Measurements from ENCODE around the gene DCDC2C.

DCDC2C gene

GRCh38 chr2:3701071-3701470 lies 2.3 kb upstream of the DCDC2C start:
- no peak overlapping the region for H3K4me3 ChIP-seq (ENCODE audit: low read depth in 1 of 2, low read length in 2 of 2)
- no peak overlapping the region for H3K27ac ChIP-seq (ENCODE audit: low read length)
- no peaks in the 10 kb centered on the region for H3K36me3 ChIP-seq (ENCODE audit: control insufficient read depth in 1 of 2, insufficient read depth in 2 of 2, low read length in 2 of 2)
- peaks cover 0 to 7% of the 10 kb centered on the region in 2 donors for H3K4me1 ChIP-seq (ENCODE audit: control insufficient read depth in 1 of 2, insufficient read depth in 2 of 2, low read length in 2 of 2)
- H3K9me3 ChIP-seq (ENCODE audit: control insufficient read depth in 1 of 2, low read length in 2 of 2), result no peaks in the 10 kb centered on the region
- H3K27me3 ChIP-seq (ENCODE audit: low read depth, low read length), result no peaks in the 10 kb centered on the region

DNA sequence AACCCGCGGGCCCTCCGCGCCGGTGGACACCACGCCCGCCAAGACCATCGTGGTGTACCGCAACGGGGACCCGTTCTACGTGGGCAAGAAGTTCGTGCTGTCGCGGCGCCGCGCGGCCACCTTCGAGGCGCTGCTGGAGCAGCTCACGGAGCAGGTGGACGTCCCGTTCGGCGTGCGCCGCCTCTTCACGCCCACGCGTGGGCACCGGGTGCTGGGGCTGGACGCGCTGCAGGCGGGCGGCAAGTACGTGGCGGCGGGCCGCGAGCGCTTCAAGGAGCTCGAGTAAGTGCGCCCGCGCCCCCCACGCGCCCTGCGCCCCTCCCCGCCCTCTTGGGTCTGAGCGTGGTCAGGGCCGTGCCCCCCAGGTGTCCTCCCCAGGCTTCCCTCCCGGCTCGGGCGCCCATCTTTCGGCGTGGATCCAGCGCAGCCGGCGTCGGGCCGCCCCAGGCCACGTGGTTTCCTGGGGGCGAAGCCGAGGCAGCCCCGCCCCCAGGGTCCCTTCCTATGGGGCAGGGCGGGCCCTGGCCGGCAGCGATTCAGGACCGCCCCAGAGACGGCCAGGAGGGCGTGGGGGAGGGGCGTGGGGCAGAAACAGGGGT lies 481 bp downstream of the DCDC2C start:
- peaks cover 0 to 7% of the 10 kb centered on the region in 2 donors for H3K4me1 ChIP-seq (ENCODE audit: control insufficient read depth in 1 of 2, insufficient read depth in 2 of 2, low read length in 2 of 2)
- H3K4me3 ChIP-seq (ENCODE audit: low read depth in 1 of 2, low read length in 2 of 2), result peak overlapping the region in 1 of 2 donors; percentile 49
- H3K9me3 ChIP-seq (ENCODE audit: control insufficient read depth in 1 of 2, low read length in 2 of 2), result no peaks in the 10 kb centered on the region
- H3K27me3 ChIP-seq (ENCODE audit: low read depth, low read length), result no peaks in the 10 kb centered on the region
- no peaks in the 10 kb centered on the region for H3K36me3 ChIP-seq (ENCODE audit: control insufficient read depth in 1 of 2, insufficient read depth in 2 of 2, low read length in 2 of 2)
- H3K27ac ChIP-seq (ENCODE audit: low read length), result no peak overlapping the region

GRCh38 chr2:3704692-3705091 lies 1.3 kb downstream of the DCDC2C start:
- Histone ChIP-seq H3K36me3 (ENCODE audit: control insufficient read depth in 1 of 2, insufficient read depth in 2 of 2, low read length in 2 of 2) (no peaks in the 10 kb centered on the region), H3K9me3 (ENCODE audit: control insufficient read depth in 1 of 2, low read length in 2 of 2) (no peaks in the 10 kb centered on the region), H3K27ac (ENCODE audit: low read length) (no peak overlapping the region), H3K27me3 (ENCODE audit: low read depth, low read length) (no peaks in the 10 kb centered on the region), H3K4me1 (ENCODE audit: control insufficient read depth in 1 of 2, insufficient read depth in 2 of 2, low read length in 2 of 2) (peaks cover 0 to 7% of the 10 kb centered on the region in 2 donors), H3K4me3 (ENCODE audit: low read depth in 1 of 2, low read length in 2 of 2) (no peak overlapping the region)

- no peaks in the 10 kb centered on the region for H3K36me3 ChIP-seq (ENCODE audit: control insufficient read depth in 1 of 2, insufficient read depth in 2 of 2, low read length in 2 of 2)
- peaks cover 0 to 7% of the 10 kb centered on the region in 2 donors for H3K4me1 ChIP-seq (ENCODE audit: control insufficient read depth in 1 of 2, insufficient read depth in 2 of 2, low read length in 2 of 2)
- H3K27ac ChIP-seq (ENCODE audit: low read length), result no peak overlapping the region
- no peaks in the 10 kb centered on the region for H3K27me3 ChIP-seq (ENCODE audit: low read depth, low read length)
- no peak overlapping the region for H3K4me3 ChIP-seq (ENCODE audit: low read depth in 1 of 2, low read length in 2 of 2)
- no peaks in the 10 kb centered on the region for H3K9me3 ChIP-seq (ENCODE audit: control insufficient read depth in 1 of 2, low read length in 2 of 2)
Measured at GRCh38 chr2:3705782-3706181, 2.4 kb downstream of the DCDC2C start.

DNA sequence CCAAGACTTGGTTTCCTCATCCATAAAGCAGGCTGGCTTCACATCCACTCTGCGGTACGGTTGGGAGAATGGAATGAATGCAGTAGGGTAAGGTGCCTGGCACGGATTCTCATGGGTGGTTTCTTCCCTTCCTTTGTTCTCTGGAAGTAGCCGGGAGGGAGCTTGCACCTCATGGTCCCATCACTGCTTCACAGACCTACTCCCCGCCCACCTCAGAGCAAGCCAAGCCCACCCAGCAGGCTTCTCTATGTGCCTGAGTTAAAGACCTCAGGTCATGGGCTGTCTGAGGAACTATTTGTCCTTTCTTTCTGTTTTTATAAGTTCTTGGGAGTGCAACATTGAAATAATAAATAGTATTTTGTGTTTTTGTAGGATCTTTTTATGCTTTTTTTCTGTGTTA lies 3.5 kb downstream of the DCDC2C start:
- Histone ChIP-seq H3K4me1 (ENCODE audit: control insufficient read depth in 1 of 2, insufficient read depth in 2 of 2, low read length in 2 of 2) (peaks cover 0 to 7% of the 10 kb centered on the region in 2 donors), H3K4me3 (ENCODE audit: low read depth in 1 of 2, low read length in 2 of 2) (no peak overlapping the region), H3K27ac (ENCODE audit: low read length) (no peak overlapping the region), H3K9me3 (ENCODE audit: control insufficient read depth in 1 of 2, low read length in 2 of 2) (no peaks in the 10 kb centered on the region), H3K27me3 (ENCODE audit: low read depth, low read length) (no peaks in the 10 kb centered on the region), H3K36me3 (ENCODE audit: control insufficient read depth in 1 of 2, insufficient read depth in 2 of 2, low read length in 2 of 2) (no peaks in the 10 kb centered on the region)

DNA sequence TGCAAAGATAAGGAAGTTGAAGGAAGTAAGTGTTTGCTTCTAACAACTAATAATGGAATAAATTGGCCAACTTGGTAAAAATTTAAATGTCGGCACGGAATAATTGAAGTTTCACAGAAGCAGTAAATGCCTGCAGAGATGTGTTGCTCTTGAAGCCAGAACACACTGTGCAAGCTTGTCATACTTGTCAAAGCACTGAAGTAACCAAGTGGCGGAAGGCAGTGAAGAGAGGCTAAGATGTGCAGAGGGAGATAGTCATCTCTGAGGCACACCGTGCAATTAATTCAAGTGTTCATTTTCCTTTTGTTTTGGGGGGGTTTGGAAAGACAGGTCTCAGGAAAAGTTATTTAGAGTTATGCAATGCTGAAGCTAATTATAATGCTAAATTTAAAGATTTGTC lies 5.2 kb downstream of the DCDC2C start:
- H3K27ac ChIP-seq (ENCODE audit: low read length), result no peak overlapping the region
- H3K27me3 ChIP-seq (ENCODE audit: low read depth, low read length), result no peaks in the 10 kb centered on the region
- no peaks in the 10 kb centered on the region for H3K9me3 ChIP-seq (ENCODE audit: control insufficient read depth in 1 of 2, low read length in 2 of 2)
- peaks cover 0 to 5% of the 10 kb centered on the region in 2 donors for H3K4me1 ChIP-seq (ENCODE audit: control insufficient read depth in 1 of 2, insufficient read depth in 2 of 2, low read length in 2 of 2)
- no peaks in the 10 kb centered on the region for H3K36me3 ChIP-seq (ENCODE audit: control insufficient read depth in 1 of 2, insufficient read depth in 2 of 2, low read length in 2 of 2)
- no peak overlapping the region for H3K4me3 ChIP-seq (ENCODE audit: low read depth in 1 of 2, low read length in 2 of 2)

GRCh38 chr2:3709225-3709624 lies 5.8 kb downstream of the DCDC2C start:
- H3K4me3 ChIP-seq (ENCODE audit: low read depth in 1 of 2, low read length in 2 of 2), result no peak overlapping the region
- H3K27ac ChIP-seq (ENCODE audit: low read length), result no peak overlapping the region
- no peaks in the 10 kb centered on the region for H3K36me3 ChIP-seq (ENCODE audit: control insufficient read depth in 1 of 2, insufficient read depth in 2 of 2, low read length in 2 of 2)

GRCh38 chr2:3712424-3712823 lies 9.0 kb downstream of the DCDC2C start:
- no peak overlapping the region for H3K4me3 ChIP-seq (ENCODE audit: low read depth in 1 of 2, low read length in 2 of 2)
- no peaks in the 10 kb centered on the region for H3K36me3 ChIP-seq (ENCODE audit: control insufficient read depth in 1 of 2, insufficient read depth in 2 of 2, low read length in 2 of 2)
- no peaks in the 10 kb centered on the region for H3K9me3 ChIP-seq (ENCODE audit: control insufficient read depth in 1 of 2, low read length in 2 of 2)
- no peaks in the 10 kb centered on the region for H3K4me1 ChIP-seq (ENCODE audit: control insufficient read depth in 1 of 2, insufficient read depth in 2 of 2, low read length in 2 of 2)
- H3K27me3 ChIP-seq (ENCODE audit: low read depth, low read length), result no peaks in the 10 kb centered on the region
- no peak overlapping the region for H3K27ac ChIP-seq (ENCODE audit: low read length)

More at GRCh38 chr2:3709225-3709624, 5.8 kb downstream of the DCDC2C start:
- H3K4me1 ChIP-seq (ENCODE audit: control insufficient read depth in 1 of 2, insufficient read depth in 2 of 2, low read length in 2 of 2), result no peaks in the 10 kb centered on the region
- no peaks in the 10 kb centered on the region for H3K27me3 ChIP-seq (ENCODE audit: low read depth, low read length)
- no peaks in the 10 kb centered on the region for H3K9me3 ChIP-seq (ENCODE audit: control insufficient read depth in 1 of 2, low read length in 2 of 2)

DNA sequence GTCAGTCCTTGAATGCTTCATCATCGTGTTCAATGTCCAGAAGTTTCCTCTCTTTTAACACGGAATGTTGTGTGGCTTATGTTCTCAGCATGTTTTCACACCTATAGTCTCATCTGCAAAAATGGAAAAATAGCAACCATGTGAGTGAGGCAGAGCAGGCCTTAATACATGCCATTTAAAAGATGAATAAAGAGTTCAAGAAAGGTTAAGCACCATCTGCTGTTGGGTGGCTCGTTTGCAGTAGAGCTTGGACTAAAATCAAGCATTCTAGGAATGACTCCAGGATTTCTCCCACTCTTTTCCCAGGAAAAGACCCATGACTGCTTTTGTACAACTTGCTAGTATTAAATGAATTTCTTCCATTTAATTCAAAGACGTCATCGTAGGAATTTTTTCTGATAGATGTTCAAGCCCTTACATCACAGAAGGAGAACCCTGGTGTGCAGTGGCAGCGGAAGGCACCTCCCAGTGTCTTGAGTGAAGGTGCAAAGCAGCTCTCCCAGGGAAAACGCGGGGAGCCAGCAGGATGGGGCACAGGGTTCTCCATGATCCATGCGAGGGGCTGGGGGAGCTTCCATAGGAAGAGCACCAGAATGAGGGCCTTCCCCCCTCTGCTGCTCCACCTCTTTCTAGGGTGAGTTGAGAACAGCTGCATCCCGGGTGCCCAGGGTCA lies 9.6 kb downstream of the DCDC2C start:
- no peaks in the 10 kb centered on the region for H3K27me3 ChIP-seq (ENCODE audit: low read depth, low read length)
- H3K27ac ChIP-seq (ENCODE audit: low read length), result no peak overlapping the region
- no peaks in the 10 kb centered on the region for H3K9me3 ChIP-seq (ENCODE audit: control insufficient read depth in 1 of 2, low read length in 2 of 2)
- H3K4me1 ChIP-seq (ENCODE audit: control insufficient read depth in 1 of 2, insufficient read depth in 2 of 2, low read length in 2 of 2), result no peaks in the 10 kb centered on the region
- H3K36me3 ChIP-seq (ENCODE audit: control insufficient read depth in 1 of 2, insufficient read depth in 2 of 2, low read length in 2 of 2), result no peaks in the 10 kb centered on the region
- no peak overlapping the region for H3K4me3 ChIP-seq (ENCODE audit: low read depth in 1 of 2, low read length in 2 of 2)

DNA sequence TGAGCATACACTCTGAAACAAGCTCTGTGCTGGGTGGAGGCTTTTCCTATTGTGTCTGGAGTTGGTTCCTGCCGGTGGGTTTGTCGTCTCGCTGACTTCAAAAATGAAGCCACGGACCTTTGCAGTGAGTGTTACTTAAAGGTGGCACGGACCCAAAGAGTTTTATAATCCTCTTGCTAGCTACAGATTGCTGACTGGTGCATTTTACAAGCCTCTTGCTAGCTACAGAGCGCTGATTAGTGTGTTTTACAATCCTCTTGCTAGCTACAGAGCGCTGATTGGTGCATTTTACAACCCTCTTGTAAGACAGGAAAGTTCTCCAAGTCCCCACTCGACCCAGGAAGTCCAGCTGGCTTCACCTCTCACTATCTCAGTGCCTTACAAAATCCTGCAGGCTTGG lies 15.3 kb downstream of the DCDC2C start:
- Histone ChIP-seq H3K27me3 (ENCODE audit: low read depth, low read length) (no peaks in the 10 kb centered on the region), H3K27ac (ENCODE audit: low read length) (no peak overlapping the region), H3K9me3 (ENCODE audit: control insufficient read depth in 1 of 2, low read length in 2 of 2) (no peaks in the 10 kb centered on the region), H3K4me1 (ENCODE audit: control insufficient read depth in 1 of 2, insufficient read depth in 2 of 2, low read length in 2 of 2) (no peaks in the 10 kb centered on the region), H3K4me3 (ENCODE audit: low read depth in 1 of 2, low read length in 2 of 2) (no peak overlapping the region), H3K36me3 (ENCODE audit: control insufficient read depth in 1 of 2, insufficient read depth in 2 of 2, low read length in 2 of 2) (no peaks in the 10 kb centered on the region)

GRCh38 chr2:3725002-3725401 lies 21.6 kb downstream of the DCDC2C start:
- H3K36me3 ChIP-seq (ENCODE audit: control insufficient read depth in 1 of 2, insufficient read depth in 2 of 2, low read length in 2 of 2), result no peaks in the 10 kb centered on the region
- no peaks in the 10 kb centered on the region for H3K4me1 ChIP-seq (ENCODE audit: control insufficient read depth in 1 of 2, insufficient read depth in 2 of 2, low read length in 2 of 2)
- no peaks in the 10 kb centered on the region for H3K27me3 ChIP-seq (ENCODE audit: low read depth, low read length)
- H3K27ac ChIP-seq (ENCODE audit: low read length), result no peak overlapping the region
- no peak overlapping the region for H3K4me3 ChIP-seq (ENCODE audit: low read depth in 1 of 2, low read length in 2 of 2)
- H3K9me3 ChIP-seq (ENCODE audit: control insufficient read depth in 1 of 2, low read length in 2 of 2), result no peaks in the 10 kb centered on the region

Measured in muscle layer of duodenum (tissue), 2 donors.